Activated CD8-positive, alpha-beta memory T cell treated with anti-CD3 and anti-CD28 coated beads, Interleukin-2, amount 50 U/mL, for 24 hours (primary cell): ENCODE data around the gene ZBTB37.
"Not testable (repeated sequence)": the region's sequence is repeated elsewhere in the genome, so short reads cannot be mapped to it uniquely, and the experiment has no call there.

ENCODE experiments used
- DNase-seq: peaks from one replicate; pipeline ENCODE4 v3.0.0-alpha.2; 2020; ENCODE audit errors: extremely low read depth

Gene ZBTB37, protein sequence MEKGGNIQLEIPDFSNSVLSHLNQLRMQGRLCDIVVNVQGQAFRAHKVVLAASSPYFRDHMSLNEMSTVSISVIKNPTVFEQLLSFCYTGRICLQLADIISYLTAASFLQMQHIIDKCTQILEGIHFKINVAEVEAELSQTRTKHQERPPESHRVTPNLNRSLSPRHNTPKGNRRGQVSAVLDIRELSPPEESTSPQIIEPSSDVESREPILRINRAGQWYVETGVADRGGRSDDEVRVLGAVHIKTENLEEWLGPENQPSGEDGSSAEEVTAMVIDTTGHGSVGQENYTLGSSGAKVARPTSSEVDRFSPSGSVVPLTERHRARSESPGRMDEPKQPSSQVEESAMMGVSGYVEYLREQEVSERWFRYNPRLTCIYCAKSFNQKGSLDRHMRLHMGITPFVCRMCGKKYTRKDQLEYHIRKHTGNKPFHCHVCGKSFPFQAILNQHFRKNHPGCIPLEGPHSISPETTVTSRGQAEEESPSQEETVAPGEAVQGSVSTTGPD

DNA sequence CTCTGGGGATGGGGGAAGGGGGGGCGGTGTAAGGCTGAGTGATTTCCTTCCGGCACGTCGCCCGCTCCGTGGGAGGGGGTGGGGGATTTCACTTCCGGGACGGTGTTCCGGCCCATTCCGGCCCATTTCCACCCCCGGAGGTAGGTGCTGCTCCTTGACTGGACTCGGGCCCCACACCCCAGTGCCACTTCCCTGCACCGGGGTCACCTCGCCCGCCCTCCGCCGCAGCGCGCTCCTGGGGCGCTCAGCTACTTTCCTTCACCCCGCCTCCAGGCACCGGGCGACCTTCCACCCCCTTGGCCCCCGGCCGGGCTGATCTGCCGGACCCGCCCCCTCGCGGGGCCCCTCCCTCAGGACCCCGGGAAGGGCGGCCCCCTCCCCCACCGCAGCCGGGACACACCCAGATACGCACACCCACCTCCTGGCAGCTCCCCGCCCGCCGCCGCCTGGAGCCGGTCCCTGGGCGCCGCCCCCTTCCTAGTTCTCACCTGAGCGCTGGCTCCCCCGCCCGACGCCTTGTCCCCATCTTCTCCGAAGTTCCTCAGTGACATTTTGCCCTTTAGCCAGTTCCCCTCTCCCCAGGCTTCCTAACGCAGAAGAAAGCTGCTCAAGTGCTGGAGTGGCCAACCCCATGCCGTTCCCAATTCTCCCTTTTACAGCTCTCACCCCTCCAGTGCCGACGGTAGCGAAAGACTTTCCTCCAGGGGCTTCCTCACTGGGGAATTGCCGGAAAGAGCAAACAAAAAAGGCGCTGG lies at the start of gene ZBTB37:
ZBTB37 (plus strand) TSS at position 115 of the 755 bp plus-strand sequence. CDS start 1,846 bp downstream, outside the sequence.
- DNase-seq = peak; percentile 77

DNA sequence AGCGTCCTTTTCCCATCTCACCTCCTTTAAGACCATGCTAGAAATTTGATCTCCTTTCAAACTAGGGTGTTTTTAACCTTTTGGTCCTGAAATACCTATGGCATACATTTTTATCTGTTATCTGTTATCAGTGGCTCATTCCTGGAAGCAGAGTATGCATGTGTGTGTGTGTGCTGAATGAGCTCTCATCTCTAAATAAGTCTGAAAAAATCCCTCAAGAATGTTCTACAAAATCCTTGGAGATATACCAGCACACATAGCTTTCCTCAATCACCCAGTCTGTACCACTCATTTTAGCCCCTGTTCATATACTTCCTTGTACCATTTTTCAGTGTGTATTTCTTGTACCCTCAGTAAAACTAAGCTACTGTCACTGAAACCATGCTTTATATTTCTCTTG lies 49.7 kb upstream of the ZBTB37 start:
- DNase-seq = no peak

DNA sequence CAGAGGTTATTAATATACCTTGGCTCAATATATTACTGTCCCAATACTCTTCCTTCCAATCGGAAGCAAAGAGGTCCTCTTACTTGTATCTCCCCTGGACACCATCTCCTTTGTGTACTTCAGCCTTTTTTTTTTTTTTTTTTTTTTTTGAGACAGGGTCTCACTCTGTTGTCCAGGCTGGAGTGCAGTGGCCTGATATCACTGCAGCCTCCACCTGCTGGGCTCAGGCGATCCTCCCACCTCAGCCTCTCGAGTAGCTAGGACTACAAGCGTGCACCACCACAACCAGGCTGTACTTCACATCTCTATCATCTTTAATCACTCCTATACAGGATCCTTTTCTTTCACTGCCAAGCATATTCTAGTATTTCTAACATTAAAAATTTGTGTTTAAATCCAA lies 46.5 kb upstream of the ZBTB37 start:
- DNase-seq = no peak

DNA sequence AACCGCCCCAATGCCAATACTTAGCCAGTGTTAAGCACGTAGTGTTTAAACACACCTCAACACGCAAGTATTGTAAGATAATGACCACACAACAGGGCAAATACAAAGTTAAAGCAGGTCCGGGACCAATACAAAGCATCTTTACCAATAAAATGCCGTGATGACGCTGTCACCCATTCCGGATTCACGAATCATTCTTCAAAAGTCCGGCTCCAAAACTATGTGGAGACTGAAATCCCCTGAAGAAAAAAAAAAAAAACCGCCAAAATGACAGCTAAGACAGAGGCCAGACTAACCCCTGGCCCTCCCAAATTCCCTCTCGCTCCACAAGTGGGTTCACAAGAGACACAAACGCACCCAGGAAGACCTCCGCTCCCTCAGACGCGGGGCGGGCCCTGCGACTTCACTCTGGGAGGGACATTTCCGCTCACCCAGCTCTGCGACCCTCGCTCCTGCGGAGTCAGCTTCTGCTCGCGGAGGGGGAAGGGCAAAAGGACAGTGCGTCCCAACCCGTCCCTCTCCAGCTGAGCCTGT lies 44.3 kb upstream of the ZBTB37 start:
- DNase-seq = no peak

DNA sequence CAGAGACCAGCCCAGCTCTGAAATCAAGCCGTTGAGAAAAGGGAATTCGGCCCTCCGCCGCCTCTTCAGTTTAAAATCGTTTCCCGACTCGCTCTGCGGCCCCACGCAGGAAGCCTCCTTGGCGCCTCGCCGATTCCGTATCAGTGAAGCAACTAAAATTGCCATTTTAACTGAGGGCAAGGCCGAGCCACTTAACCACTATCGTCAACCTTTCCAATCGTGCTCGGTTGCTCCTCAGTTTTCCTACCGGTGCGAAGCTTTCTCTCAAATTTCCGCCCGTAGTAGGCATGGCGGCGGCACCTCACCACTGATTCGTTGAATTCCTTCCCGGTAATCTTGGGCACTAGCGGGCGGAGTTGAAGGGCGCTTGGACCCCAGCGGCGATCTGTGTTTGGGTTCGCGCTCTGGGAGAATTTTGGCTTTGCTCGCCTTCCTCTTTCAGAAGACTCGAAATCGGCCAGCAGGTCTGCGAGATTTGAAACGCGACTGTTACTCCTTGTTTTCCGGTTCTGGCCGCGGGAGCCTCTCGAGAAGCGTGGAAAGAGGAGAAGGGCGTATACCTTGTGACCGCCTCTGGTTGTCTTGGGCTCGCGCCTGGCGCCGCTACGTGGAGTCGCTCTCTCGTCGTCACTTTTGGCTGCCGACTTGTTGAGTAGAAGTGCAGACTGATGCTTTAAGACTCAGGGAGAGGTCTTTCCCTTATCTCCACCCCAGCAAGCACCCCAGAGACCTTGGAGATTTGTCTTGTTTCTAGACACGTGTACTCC lies 43.7 kb upstream of the ZBTB37 start, which contains the start of the genes CENPL and DARS2:
CENPL (minus strand) TSS at position 569 of the 767 bp plus-strand sequence. CDS start 13,584 bp downstream, outside the sequence.
DARS2 (plus strand) TSS at position 359 of the 767 bp plus-strand sequence. CDS start 557 bp downstream, outside the sequence.
- DNase-seq = peak; percentile 80

DNA sequence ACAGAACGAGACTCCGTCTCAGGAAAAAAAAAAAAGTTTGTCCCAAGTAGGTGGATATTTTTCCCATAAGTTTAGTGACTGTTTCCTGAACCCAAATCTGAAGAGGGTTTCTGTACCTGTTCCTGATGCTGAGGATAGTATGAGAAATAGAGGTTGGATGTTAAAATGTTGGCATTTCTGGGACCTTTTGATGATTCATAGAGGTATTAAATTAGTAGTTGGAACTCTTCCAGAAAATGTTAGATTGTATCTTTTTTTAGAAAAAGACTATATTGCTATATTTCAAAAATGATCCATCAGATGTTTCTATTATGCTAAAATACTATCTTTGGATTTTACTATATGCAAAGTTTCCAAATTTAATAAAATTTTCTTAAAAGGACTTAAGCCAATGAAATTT lies 40.6 kb upstream of the ZBTB37 start:
- DNase-seq = no peak

DNA sequence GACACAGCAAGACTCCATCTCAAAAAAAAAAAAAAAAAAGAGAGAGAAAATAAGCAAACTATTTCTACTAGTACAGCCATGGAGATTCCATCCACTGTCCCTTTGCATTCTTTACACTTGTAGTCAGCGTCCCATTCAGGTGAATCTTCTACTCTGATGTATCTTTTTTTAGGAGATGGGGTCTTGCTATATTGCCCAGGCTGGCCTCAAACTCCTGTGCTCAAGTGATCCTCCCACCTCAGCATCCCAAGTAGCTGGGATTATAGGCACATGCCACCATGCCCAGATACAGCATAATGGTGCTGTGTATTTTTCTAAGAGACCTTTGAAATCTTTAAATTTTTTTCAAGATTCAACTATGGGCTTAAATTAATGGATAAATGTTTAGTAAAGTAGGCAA lies 35.4 kb upstream of the ZBTB37 start:
- DNase-seq = no peak

DNA sequence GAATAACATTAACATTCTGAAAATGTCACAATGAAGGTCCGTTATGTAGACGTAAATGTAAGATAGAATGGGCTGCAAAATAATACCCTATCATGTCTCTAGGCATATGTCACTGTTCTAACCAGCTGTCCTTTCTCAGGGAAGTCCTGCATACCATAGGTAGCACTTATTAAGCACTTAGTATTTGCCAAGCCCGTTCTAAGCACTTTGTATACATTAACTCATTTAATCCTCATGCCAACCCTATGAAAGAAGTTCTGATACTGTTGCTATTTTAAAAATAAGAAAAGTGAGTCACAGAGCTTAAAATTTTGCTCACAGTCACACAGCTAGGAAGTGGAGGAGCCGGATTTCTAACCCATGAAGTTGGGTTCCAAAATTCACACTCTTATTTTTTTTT lies 16.1 kb upstream of the ZBTB37 start:
- no peak for DNase-seq

DNA sequence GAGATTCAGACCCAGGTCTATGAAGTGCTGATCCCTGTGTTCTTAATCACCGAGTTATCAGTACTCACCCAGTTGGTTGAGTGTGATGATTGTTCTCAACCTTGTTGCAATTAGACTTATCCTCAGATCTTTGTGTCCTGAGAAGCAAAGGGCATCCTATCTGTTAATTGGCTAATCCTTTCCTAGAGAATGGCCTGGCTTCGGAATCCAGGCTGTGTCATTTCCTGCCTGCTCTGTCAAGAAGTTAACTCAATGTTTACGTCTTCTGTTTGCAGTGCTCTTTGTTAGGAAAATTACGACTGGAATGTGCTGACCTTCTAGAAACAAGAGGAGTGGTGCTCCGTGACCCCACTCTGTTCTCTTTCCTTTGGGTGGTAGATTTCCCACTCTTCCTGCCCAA lies 15.1 kb upstream of the ZBTB37 start:
- DNase-seq = no peak

DNA sequence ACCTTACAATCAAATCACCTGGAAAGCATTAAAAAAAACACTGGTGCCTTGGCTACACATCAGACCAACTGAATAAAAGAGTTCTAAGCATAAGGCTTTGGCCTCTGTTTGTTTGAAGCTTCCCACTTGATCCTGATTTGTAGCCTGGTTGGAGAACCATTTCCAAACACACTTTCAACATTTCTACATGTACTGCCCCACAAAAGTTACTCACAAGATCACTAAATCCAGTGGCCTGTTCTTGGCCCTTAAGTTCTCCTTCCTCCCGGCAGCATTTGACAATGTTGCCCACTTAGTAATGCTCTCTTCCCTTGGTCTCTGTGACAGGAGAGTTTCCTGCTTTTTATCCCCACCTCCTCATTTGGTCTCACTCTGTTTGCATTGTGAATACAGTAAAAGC lies 12.2 kb upstream of the ZBTB37 start:
- no peak for DNase-seq

DNA sequence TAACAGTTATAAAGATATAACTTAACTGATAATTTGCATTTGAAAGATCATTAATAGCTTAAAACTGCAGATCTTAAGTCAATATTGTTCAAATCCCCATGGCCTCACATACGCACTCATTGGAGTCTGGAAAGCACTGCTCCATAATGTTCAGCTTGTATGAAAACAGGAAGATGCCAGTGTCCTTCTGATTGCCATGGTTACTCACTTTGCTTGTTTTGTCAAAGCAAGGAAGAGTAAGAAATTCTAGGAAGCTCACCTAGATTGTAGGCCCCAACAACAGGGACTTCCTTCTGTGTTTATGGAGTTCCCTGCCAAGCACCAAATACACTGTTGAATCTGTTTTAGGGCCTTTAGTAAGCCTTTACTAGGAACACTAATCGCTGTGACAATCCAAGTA lies 11.3 kb upstream of the ZBTB37 start:
- no peak for DNase-seq

DNA sequence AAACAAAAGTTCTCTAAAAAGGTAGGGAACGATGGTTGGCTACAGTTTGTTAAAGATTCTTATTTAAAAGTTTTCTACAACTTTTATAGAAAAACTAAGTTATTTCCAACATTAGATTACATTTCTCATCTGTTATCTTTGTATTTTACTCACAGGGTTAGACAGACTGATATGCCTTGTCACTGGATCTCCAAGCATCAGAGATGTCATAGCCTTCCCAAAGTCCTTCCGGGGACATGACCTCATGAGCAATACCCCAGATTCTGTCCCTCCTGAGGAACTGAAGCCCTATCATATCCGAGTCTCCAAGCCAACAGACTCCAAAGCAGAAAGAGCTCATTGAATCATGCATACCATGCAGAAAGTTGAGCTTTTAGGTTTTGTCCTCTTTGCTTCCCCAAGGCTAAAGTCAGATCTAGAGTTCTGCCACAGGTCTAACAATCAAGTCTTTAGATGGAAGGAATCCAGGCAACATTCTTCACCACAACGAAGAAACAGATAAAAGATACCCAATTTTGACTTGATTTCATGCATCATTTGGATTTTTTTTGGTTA lies 10.7 kb upstream of the ZBTB37 start:
- DNase-seq = no peak

DNA sequence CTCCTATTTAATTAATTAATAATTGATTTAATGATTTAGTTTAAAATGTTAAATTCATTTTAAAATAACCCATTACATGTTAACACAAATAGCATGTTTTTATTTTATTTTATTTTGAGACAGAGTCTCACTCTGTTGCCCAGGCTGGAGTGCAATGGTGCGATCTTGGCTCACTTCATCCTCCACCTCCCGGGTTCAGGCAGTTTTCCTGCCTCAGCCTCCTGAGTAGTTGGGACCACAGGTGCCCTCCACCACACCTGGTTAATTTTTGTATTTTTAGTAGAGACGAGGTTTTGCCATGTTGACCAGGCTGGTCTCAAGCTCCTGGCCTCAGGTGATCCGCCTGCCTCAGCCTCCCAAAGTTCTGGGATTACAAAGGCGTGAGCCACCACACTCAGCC lies 8.6 kb upstream of the ZBTB37 start:
- DNase-seq = not testable (repeated sequence)

DNA sequence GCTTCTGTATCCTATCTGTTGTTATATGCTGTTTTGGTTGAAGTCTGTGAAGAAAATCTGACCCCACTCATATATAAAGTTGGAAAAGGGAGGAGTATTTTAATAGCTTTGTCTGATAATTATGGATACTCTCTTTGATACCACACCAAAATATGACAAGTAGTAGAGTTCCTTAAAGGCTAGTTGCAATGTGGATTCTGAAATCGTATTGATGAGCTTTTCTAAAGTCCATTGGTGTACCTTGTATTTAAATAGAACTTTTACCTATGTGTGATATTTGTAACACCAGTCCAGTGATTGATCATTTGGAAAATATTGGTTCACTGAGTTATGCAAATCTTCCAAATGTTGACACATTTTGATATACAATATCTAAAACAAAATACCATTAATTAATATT lies 8.1 kb upstream of the ZBTB37 start:
- no peak for DNase-seq

DNA sequence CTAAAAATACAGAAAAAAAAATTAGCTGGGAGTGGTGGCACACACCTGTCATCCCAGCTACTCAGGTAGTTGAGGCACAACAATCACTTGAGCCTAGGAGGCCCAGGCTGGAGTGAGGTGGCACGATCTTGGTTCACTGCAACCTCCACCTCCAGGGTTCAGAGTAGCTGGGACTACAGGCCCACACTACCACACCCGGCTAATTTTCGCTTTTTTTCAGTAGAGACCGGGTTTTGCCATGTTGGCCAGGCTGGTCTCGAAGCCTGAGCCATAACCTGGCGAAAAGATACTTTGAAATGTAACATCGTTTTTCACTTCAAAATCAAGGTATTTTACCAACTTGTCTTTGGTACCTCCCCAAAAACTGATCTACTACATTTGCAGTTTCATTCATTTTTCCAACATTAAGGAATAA lies 6.4 kb upstream of the ZBTB37 start:
- DNase-seq = no peak

DNA sequence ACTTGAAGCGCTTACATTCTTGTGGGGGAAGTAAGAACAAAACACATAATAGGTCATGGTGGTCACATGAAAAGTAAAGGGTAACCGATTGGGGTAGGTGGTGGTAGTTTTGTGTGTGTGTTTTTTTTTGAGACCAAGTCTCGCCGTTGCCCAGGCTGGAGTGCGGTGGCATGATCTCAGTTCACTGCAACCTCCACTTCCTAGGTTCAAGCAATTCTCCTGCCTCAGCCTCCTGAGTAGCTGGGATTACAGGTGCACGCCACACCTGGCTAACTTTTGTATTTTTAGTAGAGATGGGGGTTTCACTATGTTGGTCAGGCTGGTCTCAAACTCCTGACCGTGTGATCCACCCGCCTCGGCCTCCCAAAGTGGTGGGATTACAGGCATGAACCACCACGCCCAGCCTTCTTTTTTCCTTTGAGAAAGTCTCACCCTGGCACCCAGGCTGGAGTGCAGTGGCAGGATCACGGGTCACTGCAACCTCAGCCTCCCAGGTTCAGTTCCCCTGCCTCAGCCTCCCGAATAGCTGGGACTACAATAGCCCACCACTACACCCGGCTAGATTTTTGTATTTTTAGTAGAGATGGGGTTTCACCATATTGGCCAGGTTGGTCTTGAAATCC lies 5.9 kb upstream of the ZBTB37 start:
- not testable (repeated sequence) for DNase-seq

DNA sequence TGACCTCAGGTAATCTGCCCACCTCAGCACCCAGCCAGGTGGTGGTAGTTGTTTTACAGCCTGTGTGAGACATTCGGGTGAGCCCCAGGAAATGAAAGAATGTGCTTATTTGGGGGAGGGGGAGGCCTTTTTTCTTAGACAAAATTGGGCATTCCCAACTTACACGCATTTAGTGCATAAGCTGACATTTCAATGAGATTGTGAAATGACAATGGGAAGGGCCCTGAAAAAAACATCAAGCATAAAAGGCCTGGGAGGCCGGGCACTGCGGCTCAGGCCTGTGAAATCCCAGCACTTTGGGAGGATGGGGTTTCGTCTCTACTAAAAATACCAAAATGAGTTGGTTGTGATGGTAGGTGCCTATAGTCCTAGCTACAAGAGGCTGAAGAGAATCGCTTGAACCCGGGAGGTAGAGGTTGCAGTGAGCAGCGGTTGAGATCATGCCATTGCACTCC lies 5.4 kb upstream of the ZBTB37 start:
- no peak for DNase-seq

DNA sequence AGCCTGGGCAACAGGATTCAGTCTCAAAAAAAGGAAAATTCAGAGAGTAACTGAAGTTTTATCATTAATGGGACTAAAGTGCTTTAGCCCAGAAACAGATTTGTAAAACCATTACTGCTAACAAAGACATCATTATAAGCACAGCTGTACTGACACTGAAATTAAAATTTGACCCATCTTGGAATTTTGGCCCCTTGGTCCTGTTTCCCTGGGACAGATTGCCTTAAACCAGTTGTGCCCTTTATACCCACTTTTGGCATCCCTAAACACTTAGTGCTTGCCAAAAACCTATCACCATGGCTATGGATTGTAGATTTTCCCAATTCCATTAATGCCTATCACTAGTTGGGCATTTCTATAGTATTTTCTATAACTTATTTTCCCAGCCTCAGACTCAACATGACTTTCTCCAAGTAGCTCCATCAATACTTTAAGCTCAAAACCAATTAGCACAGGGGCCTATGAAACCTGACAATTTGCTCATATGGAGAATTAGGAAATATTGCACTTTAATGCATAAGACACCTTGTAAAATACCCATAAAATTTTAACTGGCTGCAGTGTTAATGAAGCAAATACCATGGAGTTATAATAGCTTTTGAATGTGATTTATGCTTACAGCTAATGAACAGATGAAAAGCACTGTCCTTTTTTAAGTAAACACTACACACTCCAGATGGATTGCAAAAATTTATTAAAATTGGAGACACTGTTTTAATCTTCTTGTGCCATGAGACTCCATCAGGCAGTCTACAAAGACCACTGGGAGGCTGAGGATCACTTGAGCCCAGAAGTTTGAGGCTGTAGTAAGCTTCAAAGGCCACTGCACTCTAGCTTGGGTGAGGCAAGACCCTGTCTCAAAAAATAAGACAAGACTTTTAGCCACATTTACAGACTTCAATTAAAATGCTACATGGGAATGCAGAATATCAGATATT lies 4.7 kb upstream of the ZBTB37 start:
- no peak for DNase-seq

DNA sequence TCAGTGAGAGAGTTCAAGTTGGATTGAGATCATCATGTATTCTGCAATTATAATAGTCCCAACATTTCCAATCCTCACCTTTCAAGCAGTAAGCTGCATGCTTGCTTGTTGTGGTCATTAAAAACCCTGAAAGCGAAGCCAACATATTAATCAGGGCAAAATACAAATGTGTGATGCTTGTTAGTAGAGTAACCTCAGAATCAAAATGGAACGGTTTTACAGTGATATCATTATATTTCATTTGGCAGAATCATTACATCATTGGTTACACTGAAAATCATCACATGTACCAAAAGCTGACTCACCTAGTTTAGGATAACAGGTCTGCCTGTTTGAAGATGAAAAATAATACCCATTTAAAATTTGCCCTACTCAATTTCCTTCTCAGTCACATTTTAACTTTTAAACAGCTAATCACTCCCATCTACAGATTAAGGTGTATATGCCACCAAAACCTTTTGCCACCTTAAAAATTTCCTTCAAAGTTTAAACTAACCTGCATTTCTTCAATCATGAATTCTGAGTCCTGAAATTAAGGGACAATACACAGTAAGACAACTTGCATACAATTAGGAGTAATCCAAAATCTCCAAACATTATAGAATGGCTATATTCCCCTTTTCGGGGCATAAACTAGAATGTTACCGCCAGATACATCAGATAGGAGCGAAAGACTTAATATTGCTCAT lies 3.9 kb upstream of the ZBTB37 start:
- no peak for DNase-seq
